Coronary artery (tissue), 2 donors: ENCODE data around the gene DROSHA.

Source experiments
- DNase-seq: peaks from one replicate; pipeline ENCODE4 v3.0.0-alpha.2; 2017; ENCODE audit warnings: low spot score
- H3K27ac ChIP-seq, 2 donors: fragments of 200-600 bp; sonication (generic); one replicate each; pipeline ENCODE4 v1.5.1; 2016 to 2019
- H3K4me3 ChIP-seq: fragments of 200-600 bp; sonication (generic); 2 replicates; pipeline ENCODE4 v1.5.1; 2016; ENCODE audit warnings: mild to moderate bottlenecking, moderate library complexity
- CTCF ChIP-seq: fragments of 200-600 bp; sonication (generic); IDR thresholded peaks from one replicate; pipeline ENCODE4 v1.5.1; 2019; ENCODE audit warnings: antibody characterized with exemption

Gene DROSHA

GRCh38 chr5:31413030-31413812 is 118.7 kb downstream of the DROSHA start:
- DNase-seq, result no peak
- no peak overlapping the region for H3K27ac ChIP-seq
- TF ChIP-seq CTCF, result no peak
- no peak overlapping the region for H3K4me3 ChIP-seq

- Histone ChIP-seq H3K27ac (no peak overlapping the region), H3K4me3 (no peak overlapping the region)
- no peak for TF ChIP-seq CTCF
- no peak for DNase-seq
Observed at GRCh38 chr5:31412324-31412723, 119.6 kb downstream of the DROSHA start.

- Histone ChIP-seq H3K4me3 (no peak overlapping the region), H3K27ac (no peak overlapping the region)
Observed at GRCh38 chr5:31410089-31410488, 121.8 kb downstream of the DROSHA start.

GRCh38 chr5:31408814-31409213 is 123.1 kb downstream of the DROSHA start:
- Histone ChIP-seq H3K4me3 (no peak overlapping the region), H3K27ac (no peak overlapping the region)
- TF ChIP-seq CTCF, result no peak
- DNase-seq, result no peak

More at GRCh38 chr5:31410089-31410488, 121.8 kb downstream of the DROSHA start:
- DNase-seq, result no peak
- TF ChIP-seq CTCF, result no peak

- no peak for TF ChIP-seq CTCF
- DNase-seq, result no peak
- no peak overlapping the region for H3K4me3 ChIP-seq
- H3K27ac ChIP-seq, result no peak overlapping the region
Observed at GRCh38 chr5:31407921-31408693, 123.8 kb downstream of the DROSHA start.

- TF ChIP-seq CTCF, result no peak
- no peak overlapping the region for H3K27ac ChIP-seq
- no peak for DNase-seq
- H3K4me3 ChIP-seq, result no peak overlapping the region
Observed at GRCh38 chr5:31404325-31404724, 127.6 kb downstream of the DROSHA start.
